UCSD-AML1 (cell line): ENCODE results near the gene UTS2R.
A peak's percentile ranks its signal among the peaks of the same experiment; 100 is the strongest.

Source experiments
- DNase-seq: peaks from one replicate; lab custom pipeline; 2025; ENCODE audit not compliant: unreplicated experiment; lab: John Stamatoyannopoulos, UW

Gene UTS2R

DNA sequence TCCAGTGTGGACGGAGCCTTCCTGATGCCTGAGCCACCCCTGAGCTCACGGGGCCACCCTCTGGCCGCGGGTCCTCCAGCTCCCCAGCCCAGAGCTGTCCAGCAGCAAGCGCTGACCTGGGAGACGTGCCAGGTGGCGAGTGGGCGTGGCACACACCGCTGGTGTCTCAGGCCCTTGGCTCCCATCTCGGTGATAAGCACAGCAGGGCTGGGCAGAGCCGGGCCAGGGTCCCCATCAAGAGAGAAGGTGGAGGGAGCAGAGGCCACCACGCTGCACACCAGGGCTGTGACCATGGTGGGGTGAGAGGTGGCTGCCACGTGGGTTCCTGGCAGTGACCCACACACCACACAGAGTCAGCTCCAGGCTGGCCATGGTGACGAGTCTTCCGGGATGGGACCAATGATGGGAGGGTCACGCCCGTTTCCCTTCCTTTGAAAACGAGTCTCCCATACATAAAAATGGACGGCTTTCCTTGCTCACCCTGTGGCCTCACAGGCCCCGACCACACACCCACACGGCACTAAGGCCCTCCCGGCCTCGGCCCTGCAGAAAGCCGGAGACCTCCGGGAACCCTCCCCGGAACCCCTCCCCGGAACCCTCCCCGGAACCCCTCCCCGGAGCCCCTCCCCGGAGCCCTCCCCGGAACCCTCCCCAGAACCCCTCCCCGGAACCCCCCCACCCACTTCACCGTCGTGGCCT lies 16.8 kb downstream of the UTS2R start:
- no peak for DNase-seq

DNA sequence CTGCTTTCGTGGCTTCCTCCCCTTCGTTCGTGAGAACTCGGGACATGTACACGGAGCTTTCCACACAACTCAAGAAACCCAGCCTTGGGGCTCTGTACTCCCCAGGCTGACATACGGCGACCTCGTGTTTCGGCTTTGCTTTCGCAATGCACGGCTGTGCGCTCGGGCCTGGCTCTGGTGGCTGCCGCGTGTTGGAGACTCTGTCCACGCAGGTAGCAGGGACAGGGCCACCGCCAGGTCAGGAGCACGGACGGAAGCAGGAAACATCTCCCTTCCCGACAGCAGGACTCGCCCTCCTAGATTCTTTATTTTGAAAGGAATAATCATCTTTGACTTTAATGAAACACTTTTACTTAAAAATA lies 17.3 kb downstream of the UTS2R start:
- DNase-seq = no peak

DNA sequence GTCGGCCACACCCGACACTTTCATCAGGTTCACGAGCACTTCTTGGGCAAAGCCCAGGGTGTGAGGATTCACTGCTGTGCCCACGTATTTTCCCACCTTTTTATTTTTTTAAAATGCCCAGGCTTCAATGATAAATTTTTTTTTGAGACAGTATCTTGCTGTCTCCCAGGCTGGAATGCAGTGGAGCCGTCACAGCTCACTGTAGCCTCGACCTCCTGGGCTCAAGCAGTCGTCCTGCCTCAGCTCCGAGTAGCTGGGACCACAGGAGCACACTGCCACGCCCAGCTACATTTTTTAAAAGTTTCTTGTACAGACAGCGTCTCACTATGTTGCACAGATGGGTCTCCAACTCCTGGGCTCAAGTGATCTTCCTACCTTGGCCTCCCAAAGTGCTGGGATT lies 17.8 kb downstream of the UTS2R start:
- no peak for DNase-seq

DNA sequence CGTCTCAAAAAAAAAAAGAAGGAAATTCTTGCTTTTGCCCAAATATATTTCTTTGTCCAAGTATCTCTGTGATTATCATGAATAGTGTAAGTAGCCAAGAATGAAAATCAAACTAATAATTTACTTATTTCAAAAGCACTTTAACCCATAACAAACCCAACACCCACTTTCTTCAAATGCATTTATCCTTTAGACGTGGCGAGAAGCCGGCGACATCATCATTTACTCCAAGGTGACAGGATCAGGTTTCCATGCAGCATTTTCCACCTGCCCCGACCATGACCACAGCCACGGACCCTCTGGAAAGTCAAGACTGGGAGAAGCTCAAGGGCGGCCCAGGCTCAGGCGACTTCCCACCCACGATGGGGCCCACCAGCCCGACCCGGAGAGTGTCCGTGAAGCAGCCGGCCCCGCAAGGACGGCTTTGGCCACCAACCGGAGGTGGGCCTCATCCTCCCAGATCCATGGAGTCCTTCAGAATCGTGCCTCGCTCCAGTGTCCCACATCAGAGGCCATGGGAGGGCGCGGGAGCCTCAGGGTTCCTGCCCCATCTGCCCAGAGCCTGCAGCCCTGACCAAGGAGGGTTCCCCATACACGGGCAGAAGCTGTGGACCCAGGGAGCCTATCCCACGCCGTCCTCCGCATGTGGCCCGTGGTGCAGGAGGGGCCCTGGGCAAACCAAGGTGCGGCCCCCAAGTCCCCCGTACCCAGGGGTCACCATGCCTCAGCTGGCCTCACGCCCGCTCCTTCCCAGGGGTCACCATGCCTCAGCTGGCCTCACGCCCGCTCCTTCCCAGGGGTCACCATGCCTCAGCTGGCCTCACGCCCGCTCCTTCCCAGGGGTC lies 18.7 kb downstream of the UTS2R start:
- no peak for DNase-seq

DNA sequence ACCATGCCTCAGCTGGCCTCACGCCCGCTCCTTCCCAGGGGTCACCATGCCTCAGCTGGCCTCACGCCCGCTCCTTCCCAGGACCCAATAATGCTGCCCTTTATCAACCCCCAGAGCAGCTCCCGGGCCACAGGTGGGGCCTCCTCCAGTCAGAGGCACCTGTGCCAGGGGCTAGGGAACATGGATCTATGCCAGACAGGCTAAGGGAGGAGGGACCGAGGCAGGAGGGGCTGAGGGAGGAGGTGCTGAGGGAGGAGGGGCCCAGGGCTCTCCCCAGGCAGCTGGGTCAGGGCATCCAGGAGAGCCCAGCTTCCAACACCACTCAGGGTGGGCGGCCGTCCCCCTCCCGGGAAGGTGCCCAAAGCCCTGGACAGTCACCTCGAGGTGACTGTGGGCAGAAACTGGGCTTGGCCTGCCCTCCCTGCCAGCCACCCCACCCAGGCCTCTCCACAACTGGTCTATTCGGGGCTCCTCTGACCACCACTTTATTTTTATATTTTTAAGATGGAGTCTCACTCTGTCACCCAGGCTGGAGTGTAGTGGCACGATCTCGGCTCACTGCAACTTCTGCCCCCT lies 19.4 kb downstream of the UTS2R start:
- DNase-seq = no peak

DNA sequence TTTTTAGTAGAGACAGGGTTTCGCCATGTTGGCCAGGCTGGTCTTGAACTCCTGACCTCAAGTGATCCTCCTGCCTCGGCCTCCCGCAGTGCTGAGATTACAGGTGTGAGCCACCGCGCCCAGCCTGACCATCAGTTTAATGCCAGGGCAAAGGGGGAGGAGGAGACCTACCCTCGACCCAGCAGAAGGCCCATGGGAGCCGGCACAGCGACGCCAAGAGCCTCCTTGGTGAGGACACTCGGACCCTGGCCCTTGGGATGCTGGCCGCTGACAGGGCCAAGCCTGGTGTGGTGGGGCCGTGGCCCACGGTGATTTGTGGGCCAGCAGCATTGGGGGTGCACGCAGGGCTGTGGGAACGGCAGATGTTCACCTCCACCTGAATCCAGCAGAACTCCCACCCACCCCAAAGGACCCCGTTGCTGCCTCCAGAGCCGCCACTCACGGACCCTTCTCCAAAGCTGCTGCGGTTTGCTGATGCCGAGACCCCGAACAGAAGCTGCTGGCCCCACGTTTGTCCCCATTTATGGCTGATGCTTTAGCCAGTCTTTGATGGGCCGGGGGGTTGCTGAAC lies 20.0 kb downstream of the UTS2R start:
- no peak for DNase-seq

DNA sequence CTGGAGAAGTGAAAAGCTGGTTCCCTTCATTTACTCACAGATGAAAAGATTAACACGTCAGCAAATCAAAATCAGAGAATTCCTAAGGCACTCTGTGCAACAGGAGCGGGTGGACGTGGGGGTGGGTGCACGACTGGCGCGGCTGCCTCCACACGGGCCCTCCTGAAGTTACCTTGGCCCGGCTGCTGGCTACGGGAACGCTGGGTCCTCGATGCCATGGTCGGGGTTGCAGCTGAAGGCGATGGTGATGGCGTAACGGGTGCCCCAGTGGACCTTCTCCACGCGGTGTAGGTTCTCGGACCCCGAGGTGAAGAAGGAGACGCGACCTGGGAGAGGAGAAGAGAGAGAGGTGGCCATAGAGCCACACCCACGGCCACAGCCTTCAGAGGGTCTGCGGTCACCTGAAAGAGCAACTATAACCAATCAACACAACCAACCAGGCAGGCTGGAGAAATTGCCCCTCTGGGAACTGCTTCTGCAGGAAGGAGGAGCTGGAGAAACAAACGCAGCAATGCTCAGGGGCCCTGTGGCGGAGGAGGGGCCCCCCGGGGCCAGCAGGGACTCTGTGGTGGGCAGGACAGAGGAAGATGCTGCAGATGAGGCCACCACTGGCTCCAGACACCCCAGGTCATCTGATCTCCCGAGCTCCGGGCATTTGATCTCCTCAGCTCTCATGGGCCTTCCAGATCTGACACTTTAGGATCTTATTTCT lies 20.8 kb downstream of the UTS2R start:
- no peak for DNase-seq

DNA sequence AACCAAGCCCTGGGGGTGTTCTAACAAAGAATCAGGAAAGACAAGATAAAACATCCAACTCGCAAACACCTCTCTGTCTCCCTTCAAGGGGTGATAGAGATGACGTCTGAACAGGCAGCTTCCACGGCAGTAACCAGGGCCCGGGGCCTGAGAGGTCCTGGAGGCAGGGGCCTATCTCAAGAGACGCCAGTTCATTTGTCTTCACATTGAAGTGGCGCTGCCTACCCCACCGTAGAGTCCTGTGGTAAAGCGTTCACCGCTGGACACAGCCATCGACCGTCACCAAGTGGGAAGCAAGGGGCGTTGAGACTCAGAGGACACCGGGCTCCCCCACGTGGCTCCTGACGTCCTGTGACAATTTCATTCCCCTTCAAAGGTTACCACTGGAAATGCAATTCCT lies 21.4 kb downstream of the UTS2R start:
- DNase-seq = no peak

DNA sequence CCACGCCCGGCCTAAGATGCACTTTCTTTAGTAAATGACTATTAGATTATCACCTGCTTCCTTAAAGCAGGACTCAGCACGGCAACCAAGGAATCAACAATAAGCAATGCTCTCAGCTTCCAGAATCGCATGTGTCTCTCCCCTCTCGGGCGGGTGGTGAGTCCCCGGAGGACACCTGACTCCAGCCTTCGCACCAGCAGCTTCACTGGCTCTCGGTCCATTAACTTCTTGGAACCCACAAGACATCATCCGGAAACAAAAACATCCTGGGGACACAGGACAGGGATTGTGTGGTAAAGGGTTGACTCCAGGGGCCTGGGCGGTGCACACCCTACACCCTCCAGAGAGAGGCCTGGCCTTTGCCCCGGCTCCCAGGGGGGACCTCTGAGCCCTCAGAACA lies 22.7 kb downstream of the UTS2R start:
- DNase-seq = no peak

DNA sequence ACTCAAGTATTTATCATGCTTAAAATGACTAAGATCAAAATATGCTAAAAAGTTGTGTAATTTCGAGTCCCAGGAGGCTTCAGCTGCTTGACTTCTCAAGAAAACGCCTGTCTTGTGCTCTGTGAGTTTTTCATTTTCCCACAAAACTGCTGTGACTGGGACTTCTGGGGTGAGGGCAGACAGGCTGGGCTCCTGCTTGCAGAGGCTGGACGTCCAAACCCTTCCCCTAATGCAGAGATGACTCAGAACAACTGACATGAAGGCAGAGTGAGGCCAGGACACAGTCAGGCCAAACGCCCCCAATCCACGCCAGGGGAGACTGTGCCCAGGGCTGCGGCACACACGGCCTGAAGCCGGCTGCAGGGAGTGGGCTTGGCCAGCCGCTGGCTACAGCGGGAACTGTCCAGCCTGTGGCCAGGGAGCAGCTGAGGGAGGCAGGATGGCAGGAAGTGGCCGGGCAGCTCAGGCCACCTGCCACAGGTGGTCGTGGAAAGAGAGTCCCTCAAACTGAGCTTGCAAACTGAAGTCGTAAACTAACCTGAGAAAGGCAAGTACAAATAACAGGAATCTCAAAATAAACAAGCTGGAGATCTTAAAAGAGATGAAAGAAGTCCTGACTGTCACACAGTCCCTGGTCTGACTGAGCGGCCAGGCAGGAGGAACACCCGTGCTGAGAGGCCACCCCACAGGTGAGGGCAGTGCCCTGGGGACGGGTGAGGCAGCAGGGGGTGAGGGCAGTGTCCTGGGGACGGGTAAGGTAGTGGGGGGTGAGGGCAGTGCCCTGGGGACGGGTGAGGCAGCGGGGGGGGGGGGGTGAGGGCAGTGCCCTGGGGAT lies 25.3 kb downstream of the UTS2R start:
- DNase-seq = no peak

DNA sequence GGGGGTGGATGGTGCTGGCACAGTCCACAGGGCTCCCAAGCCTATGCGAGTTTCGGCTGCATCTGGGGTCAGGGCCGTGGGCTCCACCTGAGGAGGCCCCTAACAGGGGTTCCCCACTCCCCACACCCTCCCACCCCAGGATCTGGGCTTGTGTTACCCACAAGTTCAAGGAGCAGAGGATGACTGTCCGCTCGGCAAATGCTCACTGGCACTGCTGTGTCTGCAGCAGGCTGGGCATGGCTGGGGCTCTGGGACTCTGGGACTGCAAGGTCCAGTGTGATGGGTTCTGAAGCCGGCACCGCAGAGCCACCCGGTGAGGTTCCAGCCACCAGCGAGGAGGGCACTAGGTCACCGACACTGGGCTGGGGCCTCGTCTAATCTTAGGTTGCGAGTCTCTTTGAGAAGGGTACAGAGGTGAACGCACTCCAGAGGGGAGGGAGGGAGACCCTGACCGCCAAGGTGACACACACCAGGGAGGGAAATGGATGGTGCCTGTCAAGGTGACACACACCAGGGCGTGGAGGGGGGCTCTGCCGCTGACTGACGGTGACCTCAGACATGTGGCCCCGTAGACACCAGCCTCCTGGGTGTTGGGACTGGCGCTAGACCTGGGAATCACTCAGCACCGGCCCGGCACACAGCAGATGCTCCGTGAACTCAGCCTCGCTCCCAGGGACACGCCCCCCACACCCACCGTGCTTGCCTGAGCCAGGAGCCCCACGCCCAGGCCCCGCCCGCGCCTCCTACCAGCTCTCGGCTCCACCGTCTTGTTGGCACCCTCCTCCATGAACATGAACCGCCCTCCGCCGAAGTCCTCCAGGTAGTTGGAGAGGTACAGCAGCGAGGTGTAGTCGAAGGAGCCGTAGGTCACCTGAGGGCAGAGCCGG lies 26.1 kb downstream of the UTS2R start:
- no peak for DNase-seq

DNA sequence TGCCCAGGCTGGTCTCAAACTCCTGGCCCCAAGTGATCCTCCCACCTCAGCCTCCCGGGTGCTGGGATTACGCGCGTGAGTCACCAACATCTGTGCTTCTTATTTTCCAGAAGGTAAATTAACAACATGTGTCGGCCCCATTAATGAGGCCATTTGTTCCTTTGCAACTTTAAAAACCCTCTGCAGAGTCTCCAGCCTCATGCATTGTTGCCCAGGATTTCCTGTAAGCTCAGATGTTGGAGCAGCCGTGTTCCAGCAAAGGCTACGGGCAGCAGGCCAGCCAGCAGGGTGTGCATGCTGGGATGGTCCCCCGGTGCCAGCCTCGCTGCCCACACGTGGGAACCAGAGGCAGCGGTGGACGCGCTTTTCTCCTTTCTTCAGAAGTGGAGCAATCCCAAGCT lies 27.5 kb downstream of the UTS2R start:
- no peak for DNase-seq

DNA sequence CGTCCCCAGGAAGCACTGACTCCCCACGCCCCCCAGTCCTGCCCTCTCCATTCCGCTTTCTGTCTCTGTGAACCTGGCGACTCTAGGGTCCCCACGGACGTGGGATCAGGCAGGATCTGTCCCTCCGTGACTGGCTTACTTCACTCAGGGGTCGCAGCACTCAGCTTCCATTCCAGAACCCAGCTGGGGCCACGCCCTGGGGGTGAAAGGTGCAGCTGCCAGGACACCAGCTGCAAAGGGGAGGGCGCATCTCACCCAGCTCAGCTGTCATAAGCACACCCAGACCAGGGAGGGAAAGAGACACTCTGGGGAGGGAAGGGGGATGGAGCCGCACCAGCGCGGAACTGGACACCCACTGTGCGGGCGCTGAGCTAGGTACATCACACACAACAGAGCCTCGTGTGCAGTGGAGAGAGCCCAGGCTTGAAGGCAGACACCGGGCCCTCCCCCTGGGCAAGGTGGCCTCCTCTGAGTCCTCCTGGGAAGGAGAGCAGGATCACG lies 28.1 kb downstream of the UTS2R start:
- DNase-seq = no peak

DNA sequence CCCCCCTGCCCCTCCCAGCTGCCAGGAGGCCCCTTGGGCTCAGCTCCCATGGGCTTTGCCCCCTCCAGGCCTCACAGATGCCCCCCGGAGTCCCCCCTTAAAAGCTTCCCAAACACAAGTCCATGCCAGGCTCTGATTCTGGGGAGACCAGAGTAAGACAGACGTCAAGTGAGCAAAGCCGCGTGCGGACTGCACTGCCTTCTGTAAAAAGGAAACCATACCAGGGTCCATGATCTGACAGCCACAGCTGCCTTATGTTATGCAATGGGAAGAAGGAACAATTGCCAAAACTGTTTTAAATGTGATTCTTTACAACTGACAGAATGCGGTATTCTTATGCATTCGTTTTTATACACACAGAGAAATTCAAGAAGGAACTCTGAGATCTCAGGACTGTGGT lies 28.6 kb downstream of the UTS2R start:
- no peak for DNase-seq

DNA sequence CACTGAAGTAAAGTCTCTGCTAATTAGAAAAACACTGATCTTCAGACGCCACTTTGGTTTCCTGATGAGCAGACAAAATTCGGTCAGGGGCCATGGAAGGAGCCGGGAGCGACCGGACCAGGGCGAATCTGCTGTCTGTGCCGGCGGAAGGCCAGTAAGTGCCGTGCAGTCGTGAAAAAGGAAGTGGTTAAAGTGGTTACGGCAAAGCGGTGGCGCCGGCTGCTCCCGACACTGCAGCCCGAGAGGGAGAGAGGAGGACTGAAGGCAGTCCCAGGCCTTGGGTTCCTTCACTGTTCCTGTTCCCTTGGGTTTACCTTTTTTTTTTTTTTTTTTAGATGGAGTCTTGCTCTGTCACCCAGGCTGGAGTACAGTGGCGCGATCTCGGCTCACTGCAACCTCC lies 29.3 kb downstream of the UTS2R start:
- DNase-seq = peak; percentile 82

DNA sequence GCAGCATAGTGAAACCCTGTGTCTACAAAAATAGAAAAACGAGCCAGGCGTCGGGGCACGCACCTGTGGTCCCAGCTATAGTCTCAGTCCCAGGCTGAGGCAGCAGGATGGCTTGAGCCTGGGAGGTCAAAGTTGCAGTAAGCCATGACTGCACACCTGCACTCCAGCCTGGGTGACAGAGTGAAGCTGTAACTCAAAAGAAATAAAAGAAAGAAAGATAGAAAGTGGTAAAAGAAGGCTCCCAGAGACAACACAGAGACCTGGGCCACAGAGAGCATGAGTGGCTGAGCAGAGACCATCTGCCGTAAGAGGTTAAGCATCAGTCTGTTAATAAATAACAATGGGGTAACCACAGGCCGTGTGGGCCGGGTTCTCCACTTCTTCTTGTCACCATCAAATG lies 31.3 kb downstream of the UTS2R start:
- DNase-seq = no peak

DNA sequence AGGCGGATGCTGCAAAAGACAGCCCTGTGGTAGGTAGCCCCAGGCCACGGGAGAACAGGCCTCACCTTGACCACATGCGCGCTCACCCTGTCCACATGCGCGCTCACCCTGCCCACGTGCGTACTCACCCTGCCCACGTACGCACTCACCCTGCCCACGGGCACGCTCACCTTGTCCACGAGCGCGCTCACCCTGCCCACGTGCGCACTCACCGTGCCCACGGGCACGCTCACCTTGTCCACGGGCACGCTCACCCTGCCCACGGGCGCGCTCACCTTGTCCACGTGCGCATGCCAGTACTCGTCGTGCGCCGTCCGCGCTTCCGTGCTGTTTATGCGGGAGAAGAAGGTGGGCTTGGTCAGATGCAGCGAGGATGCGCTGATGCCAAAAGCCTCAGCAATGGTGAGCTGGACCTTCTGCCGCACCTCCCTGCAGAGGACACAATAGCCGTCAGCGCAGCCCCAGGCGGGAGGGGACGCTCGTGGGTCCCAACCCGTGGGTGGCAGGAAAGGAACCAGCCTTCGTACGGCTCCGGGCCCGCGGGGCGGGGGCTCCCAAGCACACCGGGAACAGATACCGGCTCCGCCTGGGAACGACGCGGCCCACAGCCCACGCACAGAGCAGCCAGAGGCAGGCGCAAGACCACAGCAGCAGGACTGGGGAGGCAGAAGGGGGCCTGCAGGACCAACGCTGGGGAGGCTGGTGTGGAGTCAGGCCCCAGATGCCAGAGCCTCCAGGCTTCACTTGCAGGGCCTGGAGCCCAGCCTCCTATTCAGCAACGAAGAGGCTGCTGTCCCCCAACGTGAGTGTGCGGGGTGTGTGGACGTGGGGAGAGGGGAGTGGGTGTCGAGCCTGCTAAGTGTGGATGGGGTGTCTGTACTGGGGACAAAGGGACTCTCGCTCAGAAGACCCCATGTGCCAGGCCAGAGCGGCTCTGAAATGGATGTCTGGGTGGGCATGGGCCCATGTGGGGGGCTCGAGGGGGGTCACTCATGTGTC lies 32.4 kb downstream of the UTS2R start:
- DNase-seq = no peak

DNA sequence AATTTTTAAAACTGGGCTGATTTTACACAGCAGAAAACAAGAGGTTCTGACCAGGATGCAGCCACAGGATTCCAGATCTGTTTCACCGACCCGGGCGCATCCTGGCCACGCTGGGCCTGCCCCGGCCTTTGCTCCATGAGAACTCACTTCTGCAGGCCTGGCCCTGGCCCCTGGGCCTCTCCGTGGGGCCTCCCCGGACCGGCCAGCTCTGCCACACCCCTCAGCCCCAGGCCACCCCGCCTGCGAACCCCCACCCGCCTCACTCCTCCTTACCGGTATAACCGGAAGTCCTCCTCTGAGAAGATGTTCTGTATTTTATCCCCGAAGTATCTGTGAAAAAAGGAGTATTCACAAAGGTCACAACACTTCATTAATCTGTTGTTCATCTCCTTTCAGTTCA lies 33.5 kb downstream of the UTS2R start:
- DNase-seq = no peak
